RKO (cell line): ENCODE measurements around the gene HECW1.
"Not testable (repeated sequence)": the region's sequence is repeated elsewhere in the genome, so short reads cannot be mapped to it uniquely, and the experiment has no call there.

Source experiments
- DNase-seq: peaks from one replicate; pipeline ENCODE4 v3.0.0-alpha.2; 2016; ENCODE audit warnings: low spot score

HECW1 gene

GRCh38 chr7:43537765-43538403, 425.4 kb downstream of the HECW1 start:
- no peak for DNase-seq

GRCh38 chr7:43538404-43538771, 425.9 kb downstream of the HECW1 start:
- DNase-seq = no peak

DNA sequence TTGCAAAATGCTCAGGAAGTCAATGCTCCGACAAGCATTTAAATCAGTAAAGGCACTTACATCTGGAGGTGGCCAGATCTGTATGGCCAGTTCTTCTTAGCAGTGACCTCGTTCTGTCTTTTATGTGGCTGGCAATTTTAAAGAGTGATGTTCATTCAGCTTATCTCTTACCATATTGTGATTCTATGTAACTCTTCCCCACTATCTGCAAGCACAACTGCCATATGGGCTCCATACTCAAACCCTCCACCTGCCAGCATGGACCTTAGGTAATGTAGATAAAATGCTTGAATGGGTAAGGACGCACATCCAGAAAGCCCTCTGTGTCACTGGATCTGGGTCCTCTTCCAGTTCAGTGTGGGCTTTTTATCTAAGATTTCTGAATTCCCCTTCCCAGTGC, 428.0 kb downstream of the HECW1 start:
- DNase-seq = no peak

DNA sequence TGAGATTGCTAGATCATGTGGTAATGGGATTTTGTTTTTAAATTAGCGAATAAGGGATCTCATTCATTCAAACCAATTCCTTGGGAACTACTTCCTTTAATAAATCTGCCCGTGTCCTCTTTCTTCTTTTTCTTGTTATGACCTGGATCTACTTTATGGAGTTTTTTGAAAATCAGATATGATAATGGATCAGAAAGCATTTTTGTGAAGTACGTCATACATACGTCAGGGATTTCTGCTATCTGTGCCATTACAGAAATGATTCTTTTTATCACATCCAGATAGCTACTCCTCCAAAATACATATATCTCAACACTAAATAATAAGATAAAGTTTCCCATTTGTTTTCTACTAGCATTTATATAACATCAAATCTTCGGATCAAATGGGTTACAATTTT, 430.3 kb downstream of the HECW1 start:
- no peak for DNase-seq

DNA sequence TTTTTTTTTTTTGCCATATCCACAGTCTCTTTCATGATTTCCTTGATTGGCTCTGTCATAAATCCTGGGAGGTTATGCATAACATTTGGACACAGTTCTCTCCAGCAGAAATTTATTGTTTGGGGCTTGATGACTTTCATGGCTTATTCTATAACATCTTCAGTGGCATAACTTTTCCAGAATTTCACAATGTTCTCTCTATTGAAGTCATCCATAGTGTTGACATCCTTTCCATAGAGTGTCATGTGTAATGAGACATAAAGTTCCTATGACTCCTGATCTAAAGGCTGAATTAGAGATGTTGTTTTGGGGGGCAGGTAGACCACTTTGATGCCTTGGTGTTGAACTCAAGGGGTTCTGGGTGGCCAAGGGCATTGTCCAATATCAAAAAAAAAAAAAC, 433.8 kb downstream of the HECW1 start:
- DNase-seq = no peak

DNA sequence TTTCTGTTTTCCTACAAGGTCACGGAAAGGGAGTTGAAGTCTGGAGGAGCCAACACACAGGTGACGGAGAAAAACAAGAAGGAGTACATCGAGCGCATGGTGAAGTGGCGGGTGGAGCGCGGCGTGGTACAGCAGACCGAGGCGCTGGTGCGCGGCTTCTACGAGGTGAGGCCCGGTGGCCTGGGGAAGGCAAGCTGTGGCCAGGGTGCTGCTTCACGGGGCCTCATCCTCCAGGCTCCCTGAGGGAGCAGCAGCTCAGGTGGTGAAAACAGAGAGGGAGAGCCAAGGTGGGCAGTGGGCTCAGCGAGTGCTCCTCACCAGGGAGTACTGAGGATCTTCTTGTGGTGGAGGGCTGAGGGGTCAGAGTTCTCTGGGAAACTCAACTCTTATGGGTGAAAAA, 438.0 kb downstream of the HECW1 start:
- no peak for DNase-seq

GRCh38 chr7:43552122-43552521, 439.7 kb downstream of the HECW1 start:
- DNase-seq = no peak

DNA sequence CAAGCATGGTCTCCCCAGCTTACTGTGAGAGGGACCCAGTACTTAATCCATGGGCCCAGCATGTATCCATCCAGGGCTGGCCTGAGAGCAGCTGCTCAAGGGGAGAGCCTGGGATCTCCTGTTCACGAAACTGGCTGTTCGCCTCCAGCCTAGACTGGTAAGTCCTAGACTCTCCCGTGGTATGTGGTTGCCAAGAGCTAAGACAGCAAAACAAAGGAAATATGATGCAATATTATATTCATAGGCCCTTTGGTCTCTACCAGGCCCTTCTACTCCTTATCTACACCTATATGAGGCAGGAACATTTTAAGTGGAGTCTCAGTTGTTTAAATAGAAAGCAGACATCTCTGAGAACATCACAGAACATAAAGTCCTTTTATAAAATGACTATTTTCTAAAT, 441.6 kb downstream of the HECW1 start:
- peak; percentile 16 for DNase-seq

DNA sequence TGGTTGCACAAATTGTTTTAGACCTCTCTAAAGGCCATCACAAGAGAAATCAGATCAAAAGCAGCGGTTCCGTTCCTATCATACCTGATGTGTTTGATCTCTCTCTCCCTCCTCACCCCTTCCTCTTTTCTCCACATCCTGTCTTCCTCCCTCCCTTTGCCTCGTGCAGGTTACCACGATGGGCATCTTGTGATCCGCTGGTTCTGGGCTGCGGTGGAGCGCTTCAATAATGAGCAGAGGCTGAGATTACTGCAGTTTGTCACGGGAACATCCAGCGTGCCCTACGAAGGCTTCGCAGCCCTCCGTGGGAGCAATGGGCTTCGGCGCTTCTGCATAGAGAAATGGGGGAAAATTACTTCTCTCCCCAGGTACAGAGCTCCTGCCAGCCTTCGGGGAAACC, 442.0 kb downstream of the HECW1 start:
- DNase-seq = no peak

GRCh38 chr7:43557831-43558495, 445.5 kb downstream of the HECW1 start:
- no peak for DNase-seq

DNA sequence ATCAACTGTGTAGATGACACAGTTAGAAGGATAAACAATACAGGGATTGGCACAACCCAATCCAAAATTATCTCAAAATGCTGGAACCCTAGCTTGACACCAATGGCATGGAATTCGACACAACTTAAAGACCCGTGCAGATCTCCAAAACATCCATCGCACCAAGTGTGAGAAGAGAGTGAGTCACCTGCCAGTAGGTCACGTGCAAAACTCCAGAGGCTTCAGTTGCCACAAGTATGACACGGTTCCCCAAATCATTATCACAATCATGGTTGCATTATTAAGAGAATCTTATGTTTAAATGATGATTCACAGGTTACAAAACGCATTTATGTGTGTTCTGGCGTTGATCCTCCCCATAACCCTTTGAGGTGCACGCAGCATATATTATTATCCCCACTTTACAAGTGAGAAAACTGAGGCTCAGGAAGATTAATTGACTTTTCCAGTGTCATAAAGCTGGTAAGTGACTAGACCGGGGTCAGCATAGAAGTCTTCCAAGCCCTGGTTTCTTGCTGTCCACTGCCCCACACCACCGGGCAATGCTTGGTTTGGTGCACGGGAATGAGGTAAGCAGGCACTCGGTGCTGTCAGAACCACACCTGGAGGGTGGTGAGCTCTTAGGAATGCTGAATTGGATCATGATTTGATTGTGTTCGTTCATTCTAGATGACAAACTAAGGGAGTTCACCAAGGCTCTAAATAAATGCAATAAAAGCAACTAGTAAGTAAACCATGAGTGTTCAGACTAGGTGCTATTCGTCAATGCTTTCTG, 446.9 kb downstream of the HECW1 start:
- DNase-seq = no peak

DNA sequence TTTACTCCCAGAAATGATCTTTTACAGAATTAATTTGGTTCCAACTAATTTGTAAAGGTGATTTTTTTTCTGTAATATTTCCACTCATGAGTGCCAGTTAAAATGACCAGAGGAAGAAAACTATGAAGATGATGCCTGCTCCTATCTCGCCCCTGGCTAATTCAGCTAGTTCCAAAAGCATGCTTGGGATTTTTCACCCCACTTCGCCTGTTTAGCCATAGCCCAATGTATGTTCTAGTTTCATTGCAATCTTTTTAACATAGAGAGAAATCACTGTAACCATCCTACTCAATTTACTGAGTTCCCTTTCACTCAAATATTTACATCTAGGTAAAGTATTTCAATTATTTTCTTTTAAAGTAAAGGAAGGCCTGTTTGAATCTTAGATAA, 447.5 kb downstream of the HECW1 start:
- DNase-seq = no peak

GRCh38 chr7:43560742-43561330, 448.4 kb downstream of the HECW1 start:
- no peak for DNase-seq

DNA sequence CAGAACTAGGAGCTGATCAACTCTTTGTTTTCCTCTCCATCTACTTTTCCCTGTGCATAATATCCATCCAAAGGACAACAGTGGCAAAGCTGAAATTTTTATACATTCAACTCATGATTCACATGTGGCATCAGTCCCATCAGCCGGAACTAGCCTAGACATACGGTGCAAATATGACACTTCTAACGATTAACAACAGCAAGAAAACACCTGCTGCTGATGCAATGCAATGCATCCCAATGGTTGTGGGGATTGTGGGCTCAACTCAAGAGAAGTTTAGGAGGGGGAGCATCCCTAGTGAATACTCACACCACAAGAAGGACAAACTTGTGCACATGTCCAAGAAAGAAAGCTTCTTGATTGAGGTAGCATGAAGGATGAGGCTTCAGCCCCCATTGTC, 449.9 kb downstream of the HECW1 start:
- no peak for DNase-seq

DNA sequence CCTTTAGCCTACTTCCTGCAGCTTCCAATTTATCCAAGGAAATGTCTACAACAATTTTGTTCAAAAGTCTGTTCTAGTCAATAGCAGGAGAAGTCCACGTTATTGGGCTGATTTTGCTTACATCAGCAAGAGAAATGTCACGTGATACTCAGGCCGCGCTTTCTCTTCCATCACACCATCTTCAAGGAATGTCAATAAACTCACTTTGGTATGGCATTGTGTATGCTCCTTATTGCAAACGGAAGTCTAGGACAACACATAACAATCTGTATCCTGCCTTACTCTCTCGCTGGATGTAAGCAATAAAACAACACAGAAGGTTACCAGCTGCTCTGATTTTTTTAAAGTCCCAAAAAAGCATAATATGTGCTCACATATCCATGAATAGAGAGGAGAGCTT, 453.3 kb downstream of the HECW1 start:
- no peak for DNase-seq

GRCh38 chr7:43568529-43568928, 456.1 kb downstream of the HECW1 start:
- no peak for DNase-seq

- peak; percentile 87 for DNase-seq
These were observed 457.0 kb downstream of the HECW1 start for GRCh38 chr7:43569424-43569823.

DNA sequence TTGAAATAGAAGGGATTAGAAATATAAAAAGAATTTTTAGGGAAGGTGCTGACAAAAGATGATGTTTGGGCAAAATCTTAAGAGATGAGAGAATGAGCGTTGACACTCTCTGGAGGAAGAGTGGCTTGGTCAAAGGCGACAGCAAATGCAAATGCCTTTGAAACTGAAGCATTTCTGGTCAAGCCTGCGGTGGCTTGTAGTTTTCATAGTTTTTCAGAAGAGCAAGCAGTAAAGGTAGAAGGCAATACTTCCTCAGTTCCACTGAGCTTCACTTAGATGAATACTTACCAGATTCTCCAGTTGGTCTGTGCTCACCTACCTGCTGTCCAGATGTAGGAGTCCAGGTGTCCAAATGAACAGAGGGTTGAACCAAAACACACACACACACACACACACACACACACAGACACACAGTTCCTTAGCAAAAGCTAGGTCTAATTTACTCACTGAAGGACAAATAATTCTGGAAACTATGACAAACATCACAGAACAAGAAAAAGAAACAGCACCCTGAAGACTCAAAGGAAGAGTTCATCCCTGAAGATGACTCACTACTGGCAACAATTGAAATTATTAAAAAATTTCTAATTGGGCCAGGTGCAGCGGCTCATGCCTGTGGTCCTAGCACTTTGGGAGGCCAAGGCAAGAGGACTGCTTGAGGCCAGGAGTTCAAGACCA, 458.4 kb downstream of the HECW1 start:
- no peak for DNase-seq

DNA sequence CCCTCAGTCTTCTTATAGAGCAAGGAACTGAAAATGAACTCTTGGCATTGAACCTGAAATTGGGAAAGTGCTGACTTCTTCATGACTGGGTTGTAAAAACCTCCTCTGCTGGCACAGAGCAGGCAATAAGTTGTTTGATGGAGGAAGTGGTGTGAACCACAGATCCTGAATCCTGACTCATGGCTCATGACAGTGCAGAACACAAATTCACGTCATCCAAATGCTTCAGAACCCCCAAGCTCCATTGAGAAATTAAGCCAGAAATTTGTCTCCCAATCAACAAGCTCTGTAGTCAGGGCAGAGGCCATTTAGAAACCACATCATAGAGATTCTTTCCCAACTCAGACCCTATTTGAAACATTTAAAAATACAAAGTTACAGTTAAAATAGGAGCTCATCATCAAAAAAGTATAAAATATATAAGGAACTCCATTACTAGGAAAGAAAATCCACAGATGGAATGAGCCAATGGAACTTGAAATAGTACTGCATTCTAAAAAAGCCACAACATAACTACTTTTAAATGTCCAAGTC, 460.1 kb downstream of the HECW1 start:
- peak; percentile 97 for DNase-seq

DNA sequence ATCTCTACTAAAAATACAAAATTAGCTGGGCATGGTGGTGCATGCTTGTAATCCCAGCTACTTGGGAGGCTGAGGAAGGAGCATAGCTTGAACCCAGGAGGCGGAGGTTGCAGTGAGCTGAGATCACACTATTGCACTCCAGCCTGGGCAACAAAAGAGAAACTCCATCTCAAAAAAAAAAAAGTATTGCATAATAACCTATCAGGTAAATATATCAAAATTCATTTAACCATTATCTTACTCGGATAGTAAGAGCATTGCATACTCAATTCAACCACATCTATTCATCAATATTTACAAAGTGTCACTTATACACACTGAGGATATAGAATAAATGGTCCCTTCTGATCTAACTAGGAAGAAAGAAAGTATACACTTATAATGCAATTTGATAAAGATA, 461.4 kb downstream of the HECW1 start:
- DNase-seq = not testable (repeated sequence)

GRCh38 chr7:43575506-43575905, 463.1 kb downstream of the HECW1 start:
- no peak for DNase-seq

- DNase-seq = no peak
These were observed 463.8 kb downstream of the HECW1 start for GRCh38 chr7:43576241-43576640.
